ENCODE measurements around the gene AGR2. TPM values are rescaled to one million over a fixed set of nuclear protein-coding genes. Genes with fewer than 3 reads are reported as not detected.

The AGR2 gene
- total RNA-seq, 1 experiment from 2014 or later, result 378 TPM

DNA sequence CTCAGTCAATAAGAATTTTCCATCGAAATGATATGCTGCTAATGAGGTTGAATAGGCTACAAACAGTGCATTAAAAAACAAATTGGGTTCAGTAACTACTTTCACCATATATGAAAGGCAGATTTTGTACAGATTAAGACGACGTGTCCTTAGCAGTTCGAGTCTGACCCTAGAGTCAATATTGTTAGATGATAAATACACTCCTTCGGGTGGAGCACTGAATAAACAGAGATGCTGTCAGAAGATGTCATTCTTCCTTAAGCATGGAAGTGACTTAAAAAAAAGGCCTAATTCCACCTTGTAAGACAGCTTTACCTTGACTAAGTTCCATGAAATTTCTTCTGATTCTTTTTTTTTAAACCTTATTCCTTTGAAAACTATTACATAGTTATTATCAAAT lies 5.8 kb upstream of the AGR2 start:
- TF ChIP-seq, protein P1, sequence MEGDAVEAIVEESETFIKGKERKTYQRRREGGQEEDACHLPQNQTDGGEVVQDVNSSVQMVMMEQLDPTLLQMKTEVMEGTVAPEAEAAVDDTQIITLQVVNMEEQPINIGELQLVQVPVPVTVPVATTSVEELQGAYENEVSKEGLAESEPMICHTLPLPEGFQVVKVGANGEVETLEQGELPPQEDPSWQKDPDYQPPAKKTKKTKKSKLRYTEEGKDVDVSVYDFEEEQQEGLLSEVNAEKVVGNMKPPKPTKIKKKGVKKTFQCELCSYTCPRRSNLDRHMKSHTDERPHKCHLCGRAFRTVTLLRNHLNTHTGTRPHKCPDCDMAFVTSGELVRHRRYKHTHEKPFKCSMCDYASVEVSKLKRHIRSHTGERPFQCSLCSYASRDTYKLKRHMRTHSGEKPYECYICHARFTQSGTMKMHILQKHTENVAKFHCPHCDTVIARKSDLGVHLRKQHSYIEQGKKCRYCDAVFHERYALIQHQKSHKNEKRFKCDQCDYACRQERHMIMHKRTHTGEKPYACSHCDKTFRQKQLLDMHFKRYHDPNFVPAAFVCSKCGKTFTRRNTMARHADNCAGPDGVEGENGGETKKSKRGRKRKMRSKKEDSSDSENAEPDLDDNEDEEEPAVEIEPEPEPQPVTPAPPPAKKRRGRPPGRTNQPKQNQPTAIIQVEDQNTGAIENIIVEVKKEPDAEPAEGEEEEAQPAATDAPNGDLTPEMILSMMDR (IDR thresholded peaks at IDR 0.05; ENCODE audit: unreplicated experiment), result no peak
- no peaks in the 10 kb centered on the region for H3K9me3 Mint-ChIP-seq (ENCODE audit: low read depth, unreplicated experiment)
- no peak overlapping the region for H3K4me3 Mint-ChIP-seq (ENCODE audit: low read depth, unreplicated experiment)
- DNase-seq, result no peak
- peaks cover 28% of the 10 kb centered on the region for H3K36me3 Mint-ChIP-seq (ENCODE audit: insufficient read depth, unreplicated experiment)
- BruUV-seq (replicated peaks), result no TSS peak
- H3K4me1 Mint-ChIP-seq (ENCODE audit: low read depth, unreplicated experiment), result peaks cover 65% of the 10 kb centered on the region
- H3K27me3 Mint-ChIP-seq (ENCODE audit: unreplicated experiment), result no peaks in the 10 kb centered on the region
- CTCF ChIA-PET, result interaction anchor here (0.6 to 1.5 kb wide), 2 partner anchors 12 to 1675 kb away, joined by 3 read pairs; no protein-coding TSS in a partner anchor
- peak overlapping the region; percentile 36 for H3K27ac Mint-ChIP-seq (ENCODE audit: unreplicated experiment)
- intact Hi-C loops (cut with micrococcal nuclease; ENCODE audit: unreplicated experiment), result no loop called here

DNA sequence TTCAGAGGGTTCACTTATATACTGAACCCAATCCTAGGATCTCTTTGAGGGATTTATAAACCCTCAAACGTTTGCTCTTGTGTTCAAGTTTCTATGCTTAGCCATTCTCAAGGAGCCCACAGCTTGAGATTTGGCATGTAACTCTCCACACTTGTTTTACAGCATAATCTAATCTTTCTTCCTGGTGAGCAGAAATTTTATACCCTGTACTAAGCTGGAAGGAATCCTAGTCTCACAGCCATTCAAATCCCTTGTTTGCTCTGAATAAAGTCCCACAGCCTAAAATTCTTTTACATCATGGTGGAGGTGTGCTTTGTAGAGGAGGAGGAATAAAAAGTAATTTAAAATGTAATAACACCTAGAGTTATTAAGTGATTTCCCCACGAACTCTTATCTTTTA lies 5.3 kb upstream of the AGR2 start:
- no TSS peak for BruUV-seq (replicated peaks)
- TF ChIP-seq, protein P1 (IDR thresholded peaks at IDR 0.05; ENCODE audit: unreplicated experiment), result no peak
- Mint-ChIP-seq H3K27ac (ENCODE audit: unreplicated experiment) (peak overlapping the region; percentile 36), H3K9me3 (ENCODE audit: low read depth, unreplicated experiment) (no peaks in the 10 kb centered on the region), H3K4me1 (ENCODE audit: low read depth, unreplicated experiment) (peaks cover 65% of the 10 kb centered on the region), H3K4me3 (ENCODE audit: low read depth, unreplicated experiment) (no peak overlapping the region), H3K36me3 (ENCODE audit: insufficient read depth, unreplicated experiment) (peaks cover 32% of the 10 kb centered on the region), H3K27me3 (ENCODE audit: unreplicated experiment) (no peaks in the 10 kb centered on the region)
- CTCF ChIA-PET, result interaction anchor here (0.6 to 0.7 kb wide), 2 partner anchors 9 to 1675 kb away, joined by 3 to 4 read pairs; no protein-coding TSS in a partner anchor
- DNase-seq, result no peak
- intact Hi-C loops (cut with micrococcal nuclease; ENCODE audit: unreplicated experiment), result no loop called here

DNA sequence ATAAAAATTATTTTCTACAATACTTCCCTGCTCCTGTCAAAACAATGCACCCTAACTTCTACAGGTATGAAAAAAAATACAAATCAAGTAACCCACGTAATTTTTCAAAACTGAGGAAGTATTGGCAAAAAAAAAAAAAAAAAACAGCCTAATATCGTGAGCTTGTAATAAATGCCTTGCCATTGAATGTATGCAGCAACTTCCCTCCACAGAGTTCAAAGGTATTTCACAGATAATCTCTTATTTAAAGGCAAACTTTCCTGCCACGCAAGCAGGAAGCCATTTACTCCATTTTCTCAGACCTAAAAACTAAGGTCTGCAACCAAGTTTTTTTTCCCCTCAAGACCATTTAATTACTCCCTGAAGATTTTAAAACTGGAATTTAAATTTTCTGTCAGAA lies 642 bp upstream of the AGR2 start:
- CTCF ChIA-PET, result interaction anchor here (0.6 to 2.1 kb wide), 6 partner anchors 39 to 189 kb away, joined by 3 to 10 read pairs (median 3); no protein-coding TSS in a partner anchor
- peaks cover 36% of the 10 kb centered on the region for H3K36me3 Mint-ChIP-seq (ENCODE audit: insufficient read depth, unreplicated experiment)
- peaks cover 33% of the 10 kb centered on the region for H3K4me1 Mint-ChIP-seq (ENCODE audit: low read depth, unreplicated experiment)
- no peak for DNase-seq
- BruUV-seq (replicated peaks), result no TSS peak
- intact Hi-C loops (cut with micrococcal nuclease; ENCODE audit: unreplicated experiment), result loop anchor here (2.0 to 10.0 kb wide), 3 partner anchors 41 to 329 kb away; partner anchors contain the start of gene AGR3
- H3K27me3 Mint-ChIP-seq (ENCODE audit: unreplicated experiment), result no peaks in the 10 kb centered on the region
- TF ChIP-seq, protein P1 (IDR thresholded peaks at IDR 0.05; ENCODE audit: unreplicated experiment), result no peak
- peak overlapping the region; percentile 88 for H3K27ac Mint-ChIP-seq (ENCODE audit: unreplicated experiment)
- no peaks in the 10 kb centered on the region for H3K9me3 Mint-ChIP-seq (ENCODE audit: low read depth, unreplicated experiment)
- H3K4me3 Mint-ChIP-seq (ENCODE audit: low read depth, unreplicated experiment), result peak overlapping the region; percentile 80

DNA sequence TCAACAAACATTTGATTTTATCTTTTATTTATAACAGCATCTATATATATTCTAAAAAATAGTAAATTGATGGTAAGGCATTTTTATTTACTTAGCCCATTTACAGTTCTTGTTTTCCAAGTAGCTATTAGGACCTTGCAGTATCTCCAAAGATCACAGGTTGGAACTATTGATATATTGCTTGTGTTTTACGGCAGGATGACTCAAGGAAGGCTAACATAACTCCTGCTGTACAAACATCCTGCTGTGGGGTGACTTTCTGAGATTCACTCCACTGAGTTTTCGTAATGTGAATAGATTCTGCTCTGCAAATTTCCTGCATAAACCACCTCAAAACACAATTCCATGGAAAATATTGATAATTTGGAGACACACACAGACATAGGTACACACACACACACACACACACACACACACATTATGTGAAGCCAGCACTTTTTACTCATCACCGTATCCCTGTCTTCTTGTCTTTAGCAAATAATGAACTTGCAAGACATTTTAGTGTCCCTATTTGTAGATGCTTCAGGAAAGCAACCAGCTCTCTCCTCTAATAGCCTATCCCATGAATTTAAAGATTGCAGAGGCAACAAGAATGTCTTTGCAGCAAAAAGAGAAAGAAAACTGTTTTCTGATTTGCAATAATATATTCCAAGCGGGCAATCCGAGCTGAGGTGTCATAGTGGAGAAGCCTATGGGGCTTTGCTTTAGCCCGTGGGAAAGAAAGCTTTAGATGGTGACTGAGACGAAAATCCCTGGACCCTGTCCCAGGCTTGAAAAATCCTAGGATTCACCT lies 722 bp downstream of the AGR2 start:
- Mint-ChIP-seq H3K27ac (ENCODE audit: unreplicated experiment) (peak overlapping the region; percentile 88), H3K4me3 (ENCODE audit: low read depth, unreplicated experiment) (peak overlapping the region; percentile 80), H3K27me3 (ENCODE audit: unreplicated experiment) (no peaks in the 10 kb centered on the region), H3K9me3 (ENCODE audit: low read depth, unreplicated experiment) (no peaks in the 10 kb centered on the region), H3K4me1 (ENCODE audit: low read depth, unreplicated experiment) (peaks cover 20% of the 10 kb centered on the region), H3K36me3 (ENCODE audit: insufficient read depth, unreplicated experiment) (peaks cover 32% of the 10 kb centered on the region)
- DNase-seq, result no peak
- TF ChIP-seq, protein P1 (IDR thresholded peaks at IDR 0.05; ENCODE audit: unreplicated experiment), result no peak
- intact Hi-C loops (cut with micrococcal nuclease; ENCODE audit: unreplicated experiment), result loop anchor here (2.0 to 10.0 kb wide), 4 partner anchors 43 to 331 kb away; partner anchors contain the start of gene AGR3
- TSS peak; percentile 76 for BruUV-seq (replicated peaks)
- CTCF ChIA-PET, result interaction anchor here (0.8 to 3.6 kb wide), 10 partner anchors 9 to 118 kb away, joined by 3 to 18 read pairs (median 4); partner anchors contain the start of gene AGR3
